HuH-7 (cell line): ENCODE results near the gene MCM3AP.
"Not testable (repeated sequence)": the region's sequence is repeated elsewhere in the genome, so short reads cannot be mapped to it uniquely, and the experiment has no call there.

Experiments
- DNase-seq: peaks from one replicate; pipeline ENCODE4 v3.0.0; 2011; ENCODE audit warnings: low spot score

MCM3AP gene

GRCh38 chr21:46311568-46311967, 26.2 kb upstream of the MCM3AP start:
- no peak for DNase-seq

GRCh38 chr21:46310260-46310659, 24.8 kb upstream of the MCM3AP start:
- DNase-seq: not testable (repeated sequence)

GRCh38 chr21:46308431-46308830, 23.0 kb upstream of the MCM3AP start:
- no peak for DNase-seq

DNA sequence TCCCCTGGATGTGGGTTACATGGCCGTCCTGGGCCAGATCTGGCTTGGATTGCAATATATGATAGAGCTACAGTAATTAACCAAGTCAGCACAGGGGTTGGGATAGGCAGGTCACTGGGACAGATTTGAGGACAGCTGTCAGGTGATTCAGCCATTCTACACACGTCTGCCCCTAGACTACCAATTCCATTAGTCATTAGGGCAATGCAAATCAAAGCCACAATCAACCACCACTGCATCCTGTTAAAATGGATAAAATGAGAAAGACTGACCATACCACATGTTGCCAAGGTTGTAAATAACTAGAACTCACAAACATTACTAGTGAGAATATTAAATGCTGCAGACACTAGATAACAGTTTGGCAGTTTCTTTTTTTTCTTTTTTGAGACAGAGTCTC, 22.2 kb upstream of the MCM3AP start:
- DNase-seq: no peak

GRCh38 chr21:46304955-46305354, 19.5 kb upstream of the MCM3AP start:
- no peak for DNase-seq

DNA sequence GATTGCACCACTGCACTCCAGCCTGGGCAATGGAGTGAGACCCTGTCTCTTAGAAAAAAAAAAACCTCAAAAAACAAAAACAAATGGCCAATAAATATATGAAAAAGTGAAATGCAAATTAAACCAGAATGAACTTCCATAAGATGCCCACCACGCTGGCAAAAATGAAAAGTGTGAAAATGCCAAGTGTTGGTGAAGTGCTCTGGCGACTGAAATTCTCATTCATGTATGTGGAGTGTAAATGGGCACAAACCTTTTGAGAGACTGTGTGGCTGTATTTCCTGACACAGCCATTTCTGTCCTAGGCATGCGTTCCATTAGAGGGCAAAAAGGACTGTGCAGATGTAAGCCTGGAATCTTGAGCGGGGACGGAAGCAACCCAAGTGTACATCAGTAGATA, 19.0 kb upstream of the MCM3AP start:
- no peak for DNase-seq

DNA sequence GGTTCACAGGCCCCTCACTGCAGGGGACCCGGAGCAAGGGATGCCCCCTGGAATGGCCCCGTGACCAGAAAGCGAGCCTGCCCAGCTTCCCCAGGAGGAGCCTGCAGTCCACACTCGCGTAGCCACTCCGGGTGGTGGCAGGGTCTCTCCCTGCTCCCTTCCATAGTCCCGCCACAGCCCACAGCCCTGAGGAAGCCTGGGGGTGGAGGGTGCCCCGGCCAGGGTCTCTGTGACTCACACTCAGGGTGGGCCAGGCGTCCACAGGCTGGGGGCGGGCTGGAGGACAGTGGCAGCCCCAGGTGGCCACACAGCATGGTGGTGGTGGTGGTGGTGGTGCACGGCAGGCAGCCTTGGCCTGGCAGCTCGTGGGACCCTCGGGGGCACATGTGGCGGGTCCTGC, 16.3 kb upstream of the MCM3AP start:
- no peak for DNase-seq

DNA sequence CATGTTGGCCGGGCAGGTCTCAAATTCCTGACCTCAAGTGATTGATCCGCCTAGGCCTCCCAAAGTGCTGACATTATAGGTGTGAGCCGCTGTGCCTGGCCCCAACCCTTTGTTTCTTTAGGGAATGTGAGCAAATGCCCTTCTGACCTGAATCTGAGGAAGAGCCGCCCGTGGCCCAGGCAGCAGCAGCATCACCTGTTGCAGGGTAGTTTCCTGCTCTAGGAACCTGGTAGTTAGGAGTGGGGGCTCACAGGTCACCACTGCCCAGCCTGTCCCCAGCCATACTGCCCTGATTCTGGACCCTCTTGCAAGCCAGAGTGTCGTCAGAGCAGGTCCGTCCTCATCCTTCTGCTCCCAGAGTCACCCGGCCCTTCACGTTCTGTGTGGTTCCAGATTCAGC, 13.8 kb upstream of the MCM3AP start:
- no peak for DNase-seq

DNA sequence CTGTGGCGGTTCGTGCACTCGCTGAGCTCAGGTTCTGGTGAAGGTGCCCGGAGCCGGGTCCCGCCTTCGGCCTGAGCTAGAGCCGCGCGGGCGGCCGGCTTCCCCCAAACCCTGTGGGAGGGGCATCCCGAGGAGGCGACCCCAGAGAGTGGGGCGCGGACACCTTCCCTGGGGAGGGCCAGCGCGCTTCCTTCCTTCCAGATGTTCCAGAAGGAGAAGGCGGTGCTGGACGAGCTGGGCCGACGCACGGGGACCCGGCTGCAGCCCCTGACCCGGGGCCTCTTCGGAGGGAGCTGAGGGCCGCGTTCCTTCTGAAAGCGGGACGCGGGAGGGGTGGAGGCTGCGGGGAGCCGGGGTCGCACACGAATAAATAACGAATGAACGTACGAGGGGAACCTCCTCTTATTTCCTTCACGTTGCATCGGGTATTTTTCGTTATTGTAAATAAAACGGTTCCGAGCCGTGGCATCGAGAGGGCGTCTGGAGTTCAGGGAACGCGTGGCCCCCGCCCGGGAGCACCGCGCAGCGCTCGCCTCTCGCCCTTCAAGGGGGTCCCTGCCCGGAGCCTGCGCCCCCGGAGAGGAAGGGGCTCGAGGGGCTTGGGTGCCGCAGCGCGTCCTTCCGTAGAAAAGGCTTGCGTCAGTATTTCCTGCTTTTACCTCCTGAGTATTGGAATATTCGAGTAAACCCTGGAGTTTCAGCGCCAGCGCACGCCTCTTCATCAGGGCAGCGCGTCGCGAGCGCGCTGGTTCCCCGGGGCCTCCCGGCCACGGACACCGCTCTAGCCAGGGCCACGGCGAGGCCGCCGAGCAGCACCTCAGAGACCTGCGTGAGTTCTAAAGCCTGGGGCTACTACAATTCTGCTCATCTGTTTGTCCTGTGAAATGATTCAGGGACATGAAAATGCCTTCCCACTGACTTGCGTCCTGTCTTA, 12.2 kb upstream of the MCM3AP start:
- no peak for DNase-seq

GRCh38 chr21:46295996-46296752, 10.8 kb upstream of the MCM3AP start:
- DNase-seq: no peak

GRCh38 chr21:46295177-46295770, 9.9 kb upstream of the MCM3AP start:
- DNase-seq: no peak

DNA sequence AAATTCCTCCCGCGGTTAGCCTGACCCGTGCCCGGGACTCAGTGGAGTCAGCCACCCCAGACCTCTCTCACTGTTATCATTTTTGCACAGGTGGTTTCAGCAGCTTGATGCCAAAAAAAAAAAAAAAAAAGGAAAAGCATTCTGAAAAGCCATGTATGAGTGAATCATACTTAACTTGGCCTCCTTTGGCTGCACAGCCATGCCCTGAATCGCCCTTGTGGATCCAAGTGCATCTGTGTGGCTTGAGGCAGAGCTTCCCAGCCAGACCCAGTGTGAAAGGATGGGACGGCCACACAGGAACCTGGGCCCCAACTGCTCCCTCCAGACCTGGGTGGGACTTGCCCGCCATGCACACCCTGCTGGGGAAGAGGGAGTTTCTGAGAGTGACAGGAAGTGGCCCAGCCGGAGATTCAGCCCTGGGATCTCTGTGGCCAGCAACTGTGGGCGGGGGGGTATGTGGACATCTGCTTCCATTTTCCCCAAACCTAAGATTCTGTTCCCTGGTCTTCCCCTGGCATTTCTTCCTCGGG, 9.3 kb upstream of the MCM3AP start:
- DNase-seq: peak; percentile 33

- DNase-seq: no peak
Observed at GRCh38 chr21:46291561-46291960, 6.2 kb upstream of the MCM3AP start.

DNA sequence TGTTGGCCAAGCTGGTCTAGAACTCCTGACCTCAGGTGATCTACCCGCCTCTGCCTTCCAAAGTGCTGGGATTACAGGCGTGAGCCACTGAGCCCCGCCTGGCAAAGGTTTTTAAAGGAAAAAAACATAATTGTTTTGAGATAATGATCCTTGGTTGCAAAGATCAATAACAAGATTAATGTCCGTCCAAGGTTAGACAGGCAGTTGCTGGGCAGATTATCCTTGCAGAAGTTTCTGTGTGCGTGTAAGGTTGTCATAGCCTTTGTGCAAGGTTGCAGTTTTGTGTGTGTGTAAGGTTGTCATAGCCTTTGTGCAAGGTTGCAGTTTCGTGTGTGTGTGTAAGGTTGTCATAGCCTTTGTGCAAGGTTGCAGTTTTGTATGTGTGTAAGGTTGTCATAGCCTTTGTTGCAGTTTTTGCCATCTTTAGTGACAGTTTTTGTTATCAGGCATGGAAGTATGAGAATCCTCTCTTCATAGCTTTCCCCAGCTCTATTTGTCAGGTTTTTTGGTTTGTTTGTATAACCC, 4.3 kb upstream of the MCM3AP start:
- DNase-seq: no peak

DNA sequence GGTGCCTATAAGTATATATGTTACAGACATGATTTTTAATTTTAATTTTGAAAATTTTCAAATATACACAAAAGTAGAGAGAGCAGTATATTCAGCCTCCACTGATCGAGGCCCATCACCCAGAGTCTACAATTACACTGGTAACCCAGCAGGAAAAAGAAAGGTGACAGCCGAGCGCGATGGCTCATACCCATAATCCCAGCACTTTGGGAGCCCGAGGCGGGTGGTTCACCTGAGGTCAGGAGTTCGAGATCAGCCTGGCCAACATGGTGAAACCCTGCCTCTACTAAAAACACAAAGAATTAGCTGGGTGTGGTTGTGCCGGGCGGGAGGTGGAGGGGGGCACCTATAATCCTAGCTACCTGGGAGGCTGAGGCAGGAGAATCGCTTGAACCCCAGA, 2.1 kb upstream of the MCM3AP start:
- no peak for DNase-seq

GRCh38 chr21:46286648-46287002, 1.2 kb upstream of the MCM3AP start:
- DNase-seq: no peak

DNA sequence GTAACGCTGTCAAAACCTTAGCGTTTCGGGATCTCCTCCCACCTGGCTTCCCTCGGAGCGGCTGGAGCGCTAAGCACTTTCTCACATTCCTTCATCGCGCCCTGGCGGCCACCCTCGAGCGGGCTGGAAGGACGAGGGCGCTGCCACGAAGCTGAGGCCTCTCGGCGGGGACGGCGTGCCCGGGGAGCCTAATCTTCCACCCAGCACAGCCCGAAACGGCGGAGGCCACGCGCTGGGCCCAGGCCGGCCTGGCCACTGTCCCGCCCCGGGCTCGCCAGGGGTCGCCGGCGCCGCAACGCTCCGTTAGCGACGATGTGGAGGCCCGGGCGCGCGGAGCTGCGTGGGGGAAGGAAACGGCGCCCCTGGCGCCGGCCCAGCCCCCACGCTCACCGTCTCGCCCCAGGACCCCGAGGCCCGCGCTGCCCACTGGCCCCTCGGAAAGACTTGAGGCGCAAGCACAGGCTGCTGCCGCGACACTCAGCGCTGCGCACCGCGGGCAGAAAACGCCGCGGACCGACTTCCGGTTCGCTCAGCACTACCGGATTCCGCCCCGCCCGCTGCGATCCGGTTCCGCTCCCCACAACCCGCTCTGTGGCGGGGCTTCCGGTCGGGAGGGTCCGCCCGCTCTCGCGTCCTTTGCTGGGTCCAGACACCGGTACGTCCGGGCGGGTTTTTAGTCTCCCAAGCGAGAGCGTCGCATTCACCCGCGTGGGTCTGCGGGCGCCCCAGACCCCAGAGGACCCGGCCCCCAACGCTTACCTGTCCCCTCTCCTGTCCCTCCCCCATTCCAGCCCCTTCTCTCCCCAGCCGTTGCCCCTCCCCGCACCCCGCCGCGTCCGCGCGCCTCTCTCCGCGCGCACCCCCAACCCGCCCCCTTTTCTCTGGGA, 593 bp upstream of the MCM3AP start, which contains the start of gene YBEY:
Gene YBEY, plus strand, starts transcription at position 582 of the 887 bp plus-strand sequence. CDS start 572 bp downstream, outside the sequence.
- DNase-seq: peak; percentile 91

GRCh38 chr21:46284733-46285132, 678 bp downstream of the MCM3AP start:
- no peak for DNase-seq

DNA sequence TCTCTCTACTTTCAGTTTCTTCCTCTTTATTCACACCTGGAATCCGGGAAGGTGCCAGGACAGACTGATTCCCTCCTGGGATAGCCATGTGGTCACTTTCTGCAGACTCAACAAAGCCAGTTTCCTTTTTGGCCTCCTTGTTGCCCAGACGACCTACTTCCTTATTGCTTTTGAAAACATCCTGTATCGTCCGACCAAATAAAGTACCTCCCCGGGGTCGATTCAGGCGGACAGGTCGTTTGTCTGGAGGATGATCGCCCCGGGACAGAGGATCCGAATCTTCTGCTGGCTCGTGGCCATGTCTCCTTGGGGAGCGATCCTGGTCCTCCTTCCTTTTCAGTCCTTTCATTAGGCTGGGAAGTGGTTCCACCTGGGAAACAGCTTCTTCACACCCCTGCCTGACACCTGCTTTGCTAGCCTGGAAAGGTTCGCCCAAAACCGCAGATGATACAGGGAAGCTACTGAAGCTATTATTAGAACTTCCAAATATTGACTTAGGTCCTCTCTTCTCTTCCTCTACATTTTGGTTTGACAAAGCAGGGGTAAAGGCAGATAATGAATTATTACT, 1.2 kb downstream of the MCM3AP start:
- DNase-seq: no peak

DNA sequence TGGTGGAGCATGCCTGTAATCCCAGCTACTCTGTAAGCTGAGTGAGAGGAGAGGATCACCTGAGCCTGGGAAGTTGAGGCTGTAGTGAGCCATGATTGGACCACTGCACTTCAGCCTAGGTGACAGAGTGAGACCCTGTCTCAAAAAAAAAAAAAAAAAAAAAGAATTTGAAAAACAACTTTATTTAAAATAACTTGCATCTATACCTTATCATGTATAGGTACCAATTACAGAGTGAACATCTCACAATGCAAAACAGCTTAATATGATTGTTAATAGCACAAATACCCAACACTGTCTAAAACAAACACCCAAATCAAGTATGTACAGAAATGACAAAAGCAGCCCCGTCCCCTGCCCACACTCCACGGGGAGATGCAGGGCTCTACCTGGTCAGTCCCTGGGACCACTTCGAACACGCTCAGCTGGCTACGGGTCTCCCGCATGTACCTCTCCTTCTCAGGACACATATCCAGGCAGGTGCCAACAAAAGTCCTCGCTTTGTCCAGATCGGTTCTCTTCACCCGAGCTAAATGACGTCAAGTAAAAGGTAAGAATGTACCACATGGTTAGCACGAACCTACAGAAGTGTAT, 10.5 kb downstream of the MCM3AP start:
- DNase-seq: no peak

- no peak for DNase-seq
Observed at GRCh38 chr21:46273341-46273740, 12.1 kb downstream of the MCM3AP start.
